HL-60/S4 treated with retinoic acid at 250 ng/mL for 4 days and 3 days (cell line): ENCODE results near the gene SULT1E1.

Experiments
- in situ Hi-C: fragments of 300-500 bp; cut with MboI; formaldehyde crosslinking; loops from 2 replicates; pipeline ENCODE4 v1.7.0; 2022; ENCODE audit warnings: low sequenced_read_pairs

SULT1E1 gene

DNA sequence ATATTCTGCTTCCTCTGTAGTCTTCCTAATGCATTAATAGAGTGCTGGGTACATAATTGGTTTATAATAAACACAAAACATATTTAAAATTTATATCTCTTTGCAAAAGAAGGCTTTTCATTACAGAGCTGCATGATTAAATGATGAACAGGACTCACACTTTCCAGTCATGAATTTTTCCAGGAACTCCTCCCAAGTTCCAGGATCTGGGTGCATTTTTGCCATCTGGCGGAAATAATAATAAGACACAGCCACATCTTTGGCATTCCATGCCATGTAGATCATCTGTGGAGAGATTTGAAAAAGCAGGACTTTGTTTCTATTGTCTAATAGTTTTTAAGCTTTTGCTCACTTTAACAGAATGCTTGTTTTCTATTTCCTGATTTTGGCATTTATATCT, 59.3 kb downstream of the SULT1E1 start:
- in situ Hi-C loops, result no loop called here

DNA sequence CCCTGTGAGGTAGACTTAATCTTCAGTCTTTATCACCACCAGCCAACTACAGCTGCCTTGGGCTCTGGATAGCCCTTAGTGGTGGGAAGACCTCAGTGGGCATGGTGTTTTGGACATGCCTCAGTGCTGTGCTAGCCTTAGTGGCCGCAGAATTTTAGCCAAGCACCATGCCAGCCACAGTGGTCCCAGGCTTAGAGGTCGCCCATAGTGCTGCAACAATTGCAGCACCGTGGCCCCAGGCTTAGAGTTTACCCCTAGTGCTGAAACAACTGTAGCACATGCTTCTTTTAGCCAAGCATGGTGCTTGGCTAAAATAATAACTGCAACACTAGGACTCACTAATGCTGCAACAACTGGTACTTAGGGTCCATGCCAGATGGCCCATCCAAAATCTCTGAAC, 60.6 kb downstream of the SULT1E1 start:
- in situ Hi-C loops, result no loop called here

DNA sequence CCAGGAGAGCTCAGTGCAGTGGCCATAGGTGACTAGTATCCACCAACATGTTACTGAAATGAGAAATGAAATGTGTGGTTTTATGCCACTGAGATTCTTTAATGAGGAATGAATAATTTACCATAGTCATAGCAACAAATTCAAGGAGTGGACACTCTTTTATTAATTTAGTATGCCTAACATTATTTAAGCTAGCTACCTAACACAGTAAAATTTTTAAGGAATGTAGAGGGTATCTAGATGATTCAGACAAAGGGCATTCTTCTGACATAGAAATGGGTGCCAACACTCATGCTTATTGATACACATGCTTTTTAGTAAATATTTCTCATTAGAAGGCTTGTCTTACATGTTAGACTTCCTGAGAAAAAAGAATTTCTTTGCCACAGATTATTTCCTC, 66.2 kb downstream of the SULT1E1 start:
- in situ Hi-C loops, result no loop called here
